ENCODE measurements around the gene NOL4L.

- TF ChIP-seq CTCF (IDR thresholded peaks at IDR 0.05) (no peak), POLR2A (IDR thresholded peaks at IDR 0.05) (no peak), POLR2AphosphoS5 (IDR thresholded peaks at IDR 0.05) (no peak), EP300 (IDR thresholded peaks at IDR 0.05) (no peak)
Measured at GRCh38 chr20:32603046-32603726, 18.1 kb upstream of the NOL4L start.

All from suprapubic skin (tissue), 4 donors.